ENCODE results near the gene PHLDA2.

GRCh38 chr11:2928605-2929530 lies at the start of gene PHLDA2:
- TF ChIP-seq CTCF (conservative IDR thresholded peaks at IDR 0.05; ENCODE audit: low read length) (no peak), EZH2phosphoT487 (IDR thresholded peaks at IDR 0.05; ENCODE audit: borderline replicate concordance) (no peak)

Measured in Loucy (cell line).